ENCODE results near the gene BAK1.

GRCh38 chr6:33587529-33587928, 7.5 kb upstream of the BAK1 start:
- no peak for TF ChIP-seq CTCF (IDR thresholded peaks at IDR 0.05; ENCODE audit: extremely low read depth in 1 of 2, insufficient read depth in 1 of 2, low read depth in 1 of 2, low read length in 2 of 2)
- TF ChIP-seq POLR2AphosphoS5 (IDR thresholded peaks at IDR 0.05; ENCODE audit: insufficient read depth, low read depth, low read length): no peak
- TF ChIP-seq EZH2 (IDR thresholded peaks at IDR 0.05; ENCODE audit: borderline replicate concordance, low read depth, low read length, severe bottlenecking): no peak
- TF ChIP-seq MAX (IDR thresholded peaks at IDR 0.05; ENCODE audit: insufficient read depth, insufficient read length): no peak
- no peak for TF ChIP-seq POLR2A (IDR thresholded peaks at IDR 0.05; ENCODE audit: low read depth, low read length)
